HCT116 (cell line): ENCODE results near the gene GAMT. TPM values are rescaled to one million over a fixed set of nuclear protein-coding genes. Genes with fewer than 3 reads are reported as not detected.

Source experiments
- ATAC-seq: fragments of 200-7000 bp; cut with Tn5 transposase; 2 replicates; pipeline ENCODE4 v1.9.1; 2020; ENCODE audit warnings: mild to moderate bottlenecking, moderate library complexity
- BruUV-seq: library from RNA; stranded (reverse); fragments of 400-500 nt; replicated peaks from 2 replicates; lab custom pipeline; 2021; lab: Mats Ljungman, UMichigan
- CTCF ChIA-PET: fragments of 300-600 bp; sonication (Branson Sonifier 250); formaldehyde crosslinking; loops from one replicate; lab custom pipeline; 2021; ENCODE audit warnings: antibody characterized with exemption; lab: Charles Lee
- POLR2A ChIA-PET: fragments of 300-600, 350-600 bp; sonication (Branson Sonifier 250); formaldehyde crosslinking; loops from one replicate; lab custom pipeline; 2021; ENCODE audit warnings: antibody characterized with exemption; lab: Charles Lee
- RAD21 ChIA-PET, 2 experiments: fragments of 300-600 bp; sonication (Branson Sonifier 250); formaldehyde crosslinking; loops; one replicate each; lab custom pipeline; 2023; ENCODE audit warnings: low total read pairs in 2 of 2; ENCODE audit not compliant: uncharacterized antibody in 2 of 2, unreplicated experiment in 2 of 2, low non-redundant PET in 1 of 2; lab: Charles Lee
- DNase-seq: peaks from one replicate; pipeline ENCODE4 v3.0.0-alpha.2; 2010; ENCODE audit warnings: low read depth, low spot score
- H2AFZ ChIP-seq: fragments of 200-600 bp; shearing (Covaris generic), sonication (generic); 2 replicates; pipeline ENCODE4 v1.6.1; 2017; ENCODE audit warnings: low read depth, mixed run types, mixed read lengths, antibody characterized with exemption, low read length; ENCODE audit not compliant: poor library complexity, severe bottlenecking
- H3K27ac ChIP-seq: 2 replicates; pipeline ENCODE4 v1.5.1; 2012; ENCODE audit warnings: low read depth, low read length
- H3K27me3 ChIP-seq: fragments of 200-600 bp; sonication (generic); 2 replicates; pipeline ENCODE4 v1.6.1; 2016; ENCODE audit warnings: mixed run types, low read length, mixed read lengths; ENCODE audit not compliant: insufficient read depth
- H3K36me3 ChIP-seq, 2 experiments: fragments of 200-500 bp in 1 of 2; fragments of 200-600 bp in 1 of 2; sonication (Bioruptor generic) in 1 of 2; sonication (generic) in 1 of 2; 2 replicates each; pipeline versions ENCODE4 v1.5.1 to v1.6.1; 2014 to 2016; ENCODE audit warnings: low read length in 2 of 2, inconsistent platforms in 1 of 2, mixed read lengths in 1 of 2, mixed run types in 1 of 2; ENCODE audit not compliant: insufficient read depth in 2 of 2, control insufficient read depth in 1 of 2
- H3K4me1 ChIP-seq, 2 experiments: fragments of 200-600 bp in 1 of 2; sonication (generic) in 1 of 2; 2 replicates each; pipeline versions ENCODE4 v1.5.1 to v1.6.1; 2012 to 2017; ENCODE audit warnings: low read length in 2 of 2, inconsistent platforms in 1 of 2, mild to moderate bottlenecking in 1 of 2, mixed read lengths in 1 of 2, mixed run types in 1 of 2, moderate library complexity in 1 of 2; ENCODE audit not compliant: insufficient read depth in 2 of 2, control insufficient read depth in 1 of 2
- H3K4me2 ChIP-seq: fragments of 200-600 bp; sonication (generic); 2 replicates; pipeline ENCODE4 v1.6.1; 2017; ENCODE audit warnings: mixed run types, low read length, mixed read lengths
- H3K4me3 ChIP-seq, 2 experiments: fragments of 200-600 bp in 1 of 2; sonication (generic) in 1 of 2; replicated peaks in 1 of 2; 2 replicates each; pipeline ENCODE4 v1.5.1; 2011 to 2016; ENCODE audit warnings: low read length in 2 of 2, control low read depth in 1 of 2, low read depth in 1 of 2, mild to moderate bottlenecking in 1 of 2, mixed read lengths in 1 of 2, mixed run types in 1 of 2
- H3K79me2 ChIP-seq: fragments of 200-600 bp; sonication (generic); 2 replicates; pipeline ENCODE4 v1.6.1; 2017; ENCODE audit warnings: mild to moderate bottlenecking, mixed run types, low read length, moderate library complexity, mixed read lengths; ENCODE audit not compliant: insufficient read depth
- H3K9ac ChIP-seq: fragments of 200-600 bp; sonication (generic); 2 replicates; pipeline ENCODE4 v1.6.1; 2016; ENCODE audit warnings: low read length, mixed read lengths
- H3K9me2 ChIP-seq: fragments of 200-600 bp; sonication (generic), shearing (Covaris generic); 2 replicates; pipeline ENCODE4 v1.6.1; 2017; ENCODE audit warnings: mixed run types, mild to moderate bottlenecking, moderate library complexity; ENCODE audit not compliant: insufficient read depth
- H3K9me3 ChIP-seq, 2 experiments: fragments of 200-500 bp in 1 of 2; fragments of 200-600 bp in 1 of 2; sonication (Bioruptor generic) in 1 of 2; sonication (generic) in 1 of 2; 2 replicates each; pipeline ENCODE4 v1.6.1; 2014 to 2017; ENCODE audit warnings: low read length in 2 of 2, mixed read lengths in 2 of 2, inconsistent platforms in 1 of 2, low read depth in 1 of 2, mild to moderate bottlenecking in 1 of 2, mixed run types in 1 of 2, moderate library complexity in 1 of 2; ENCODE audit not compliant: control insufficient read depth in 1 of 2, insufficient read depth in 1 of 2
- H4K20me1 ChIP-seq: fragments of 200-600 bp; sonication (generic), shearing (Covaris generic); 2 replicates; pipeline ENCODE4 v1.6.1; 2017; ENCODE audit warnings: mixed run types, mild to moderate bottlenecking, moderate library complexity; ENCODE audit not compliant: insufficient read depth
- ATF3 ChIP-seq: IDR thresholded peaks from 2 replicates; pipeline ENCODE4 v1.6.1; 2012
- CBX3 ChIP-seq: IDR thresholded peaks from 2 replicates; pipeline ENCODE4 v1.6.1; 2012; ENCODE audit warnings: low read depth
- CEBPB ChIP-seq: IDR thresholded peaks from 2 replicates; pipeline ENCODE4 v1.6.1; 2012; ENCODE audit warnings: low read depth
- CTCF ChIP-seq, 3 experiments: fragments of 200-600 bp in 1 of 3; sonication (generic) in 1 of 3; IDR thresholded peaks in 2 of 3; conservative IDR thresholded peaks in 1 of 3; 2 replicates each; pipeline ENCODE4 v1.5.1; 2012 to 2017; ENCODE audit warnings: low read depth in 2 of 3, low read length in 2 of 3, antibody characterized with exemption in 1 of 3, borderline replicate concordance in 1 of 3, control low read depth in 1 of 3, mild to moderate bottlenecking in 1 of 3, mixed read lengths in 1 of 3, mixed run types in 1 of 3, moderate library complexity in 1 of 3; ENCODE audit not compliant: insufficient read depth in 1 of 3
- ELF1 ChIP-seq: IDR thresholded peaks from 2 replicates; pipeline ENCODE4 v1.6.1; 2012; ENCODE audit warnings: low read depth, borderline replicate concordance
- EZH2 ChIP-seq: fragments of 200-600 bp; sonication (generic); IDR thresholded peaks from 2 replicates; pipeline ENCODE4 v1.6.1; 2017; ENCODE audit warnings: antibody characterized with exemption, mixed run types
- FOSL1 ChIP-seq: IDR thresholded peaks from 2 replicates; pipeline ENCODE4 v1.6.1; 2012; ENCODE audit warnings: low read depth
- MAX ChIP-seq: IDR thresholded peaks from 2 replicates; pipeline ENCODE4 v1.6.1; 2012
- POLR2A ChIP-seq: IDR thresholded peaks from 2 replicates; pipeline ENCODE4 v1.7.0; 2011; ENCODE audit warnings: borderline replicate concordance; ENCODE audit not compliant: insufficient read depth, insufficient read length; ENCODE audit errors: extremely low read depth
- RAD21 ChIP-seq: IDR thresholded peaks from 2 replicates; pipeline ENCODE4 v1.6.1; 2012; ENCODE audit warnings: low read depth, mild to moderate bottlenecking
- REST ChIP-seq: IDR thresholded peaks from 2 replicates; pipeline ENCODE4 v1.6.1; 2012; ENCODE audit warnings: low read depth
- SRF ChIP-seq: IDR thresholded peaks from 2 replicates; pipeline ENCODE4 v1.6.1; 2012; ENCODE audit warnings: low read depth
- TCF7L2 ChIP-seq: IDR thresholded peaks from 2 replicates; pipeline ENCODE4 v1.7.0; 2011; ENCODE audit warnings: borderline replicate concordance, inconsistent platforms; ENCODE audit not compliant: insufficient read depth, insufficient read length; ENCODE audit errors: extremely low read depth
- YY1 ChIP-seq: IDR thresholded peaks from 2 replicates; pipeline ENCODE4 v1.6.1; 2011; ENCODE audit warnings: low read length, low read depth, moderate library complexity, mild to moderate bottlenecking; ENCODE audit not compliant: insufficient replicate concordance; ENCODE audit errors: extremely low read depth
- ZFX ChIP-seq: fragments of 450-650 bp; IDR thresholded peaks from 2 replicates; pipeline ENCODE4 v1.6.1; 2017
- ZNF274 ChIP-seq: fragments of 200-500 bp; sonication (Bioruptor generic); IDR thresholded peaks from 2 replicates; pipeline ENCODE4 v1.6.1; 2014; ENCODE audit warnings: mild to moderate bottlenecking, low read depth, low read length, inconsistent platforms
- intact Hi-C: fragments of 100-400 bp; cut with micrococcal nuclease; formaldehyde crosslinking; loops from 2 replicates; pipeline ENCODE4 v1.10.0; 2022
- total RNA-seq: library from RNA; stranded (reverse); gene quantifications from one replicate; pipeline ENCODE4 v1.2.1, GENCODE V29; 2021; ENCODE audit not compliant: unreplicated experiment

Gene GAMT
- total RNA-seq, 1 experiment from 2014 or later = 102 TPM

- Histone ChIP-seq H3K27ac (no peak overlapping the region; the same call in 1 of the 2 replicates), H4K20me1 (no peaks in the 10 kb centered on the region), H3K79me2 (peaks cover 14% of the 10 kb centered on the region), H3K9me3 (no peaks in the 10 kb centered on the region), H3K4me2 (no peak overlapping the region), H3K36me3 (peaks cover 0 to 6% of the 10 kb centered on the region in 2 experiments; a peak in 2 of 4 replicates), H3K4me1 (peaks cover 12 to 54% of the 10 kb centered on the region in 2 experiments), H3K27me3 (no peaks in the 10 kb centered on the region), H3K9ac (no peak overlapping the region), H2AFZ (no peak overlapping the region), H3K4me3 (no peak overlapping the region), H3K9me2 (no peaks in the 10 kb centered on the region)
- ChIA-PET POLR2A (no interaction called here), CTCF (no interaction called here), RAD21 (no interaction called here)
- intact Hi-C loops = no loop called here
- BruUV-seq = no TSS peak
- DNase-seq (no peak), ATAC-seq (no peak)
- TF ChIP-seq TCF7L2 (no peak), FOSL1 (no peak), POLR2A (no peak), ELF1 (no peak), RAD21 (no peak), ZFX (no peak), ZNF274 (no peak), ATF3 (no peak)
Observed at GRCh38 chr19:1399079-1399478, 2.3 kb downstream of the GAMT start.

GRCh38 chr19:1397838-1398237 is 3.5 kb downstream of the GAMT start:
- no peaks in the 10 kb centered on the region for H3K27me3 ChIP-seq
- RAD21 ChIA-PET = no interaction called here
- intact Hi-C loops = no loop called here
- CTCF ChIA-PET = no interaction called here
- H3K9me2 ChIP-seq = no peaks in the 10 kb centered on the region
- no peaks in the 10 kb centered on the region for H3K9me3 ChIP-seq
- H3K4me1 ChIP-seq = peaks cover 12 to 48% of the 10 kb centered on the region in 2 experiments
- DNase-seq (no peak), ATAC-seq (no peak)
- H3K9ac ChIP-seq = no peak overlapping the region
- no peak overlapping the region for H2AFZ ChIP-seq
- no peak overlapping the region; the same call in 1 of the 2 replicates for H3K27ac ChIP-seq
- TSS peak; percentile 32 for BruUV-seq
- no peak overlapping the region for H3K4me2 ChIP-seq
- H3K4me3 ChIP-seq = no peak overlapping the region
- peaks cover 14% of the 10 kb centered on the region for H3K79me2 ChIP-seq
- POLR2A ChIA-PET = interaction anchor here (0.8 to 1.8 kb wide), 2 partner anchors 46 to 129 kb away, joined by 3 to 4 read pairs; partner anchors contain the start of gene CIRBP
- H4K20me1 ChIP-seq = no peaks in the 10 kb centered on the region
- peaks cover 0 to 6% of the 10 kb centered on the region in 2 experiments; a peak in 2 of 4 replicates for H3K36me3 ChIP-seq
- TF ChIP-seq MAX = no peak
- TF ChIP-seq YY1 = no peak
- TF ChIP-seq CTCF (IDR thresholded peaks at IDR 0.05 in 2 of 3, conservative IDR thresholded peaks at IDR 0.05 in 1 of 3; ENCODE audit: borderline replicate concordance in 1 of 3, insufficient read depth in 1 of 3, low read depth in 2 of 3, low read length in 2 of 3) = no peak
- no peak for TF ChIP-seq CEBPB
- TF ChIP-seq SRF = no peak
- no peak for TF ChIP-seq CBX3
- TF ChIP-seq POLR2A = no peak
- no peak for TF ChIP-seq FOSL1
- no peak for TF ChIP-seq REST
- TF ChIP-seq EZH2 = no peak
